DND-41 (cell line): ENCODE results near the gene SCN5A.

Source experiments
- ATAC-seq: fragments of 200-7000 bp; cut with Tn5 transposase; 3 replicates; pipeline ENCODE4 v1.9.1; 2021; ENCODE audit warnings: low read depth; ENCODE audit not compliant: insufficient read depth
- DNase-seq: peaks from one replicate; pipeline ENCODE4 v3.0.0-alpha.2; 2020
- H2AFZ ChIP-seq: 2 replicates; pipeline ENCODE4 v1.6.0; 2012; ENCODE audit warnings: low read depth, low read length
- H3K27ac ChIP-seq: 2 replicates; pipeline ENCODE4 v1.5.1; 2012; ENCODE audit warnings: low read length, inconsistent platforms
- H3K27me3 ChIP-seq: fragments of 200-600 bp; sonication (generic); 2 replicates; pipeline ENCODE4 v1.6.0; 2012; ENCODE audit warnings: low read length, mild to moderate bottlenecking, inconsistent platforms; ENCODE audit not compliant: insufficient read depth, poor library complexity
- H3K36me3 ChIP-seq: 2 replicates; pipeline ENCODE4 v1.5.1; 2012; ENCODE audit warnings: low read length, inconsistent platforms; ENCODE audit not compliant: insufficient read depth
- H3K4me1 ChIP-seq: 2 replicates; pipeline ENCODE4 v1.5.1; 2012; ENCODE audit warnings: mild to moderate bottlenecking, low read length; ENCODE audit not compliant: insufficient read depth
- H3K4me2 ChIP-seq: 2 replicates; pipeline ENCODE4 v1.6.0; 2012; ENCODE audit warnings: mild to moderate bottlenecking, moderate library complexity, low read length, inconsistent platforms; ENCODE audit not compliant: insufficient read depth
- H3K4me3 ChIP-seq, 2 experiments: fragments of 200-600 bp in 1 of 2; shearing (Covaris generic) in 1 of 2; 2 replicates each; pipeline ENCODE4 v1.5.1; 2012 to 2016; ENCODE audit warnings: inconsistent platforms in 2 of 2, low read length in 2 of 2, mild to moderate bottlenecking in 2 of 2, low read depth in 1 of 2, moderate library complexity in 1 of 2
- H3K79me2 ChIP-seq: 2 replicates; pipeline ENCODE4 v1.6.0; 2012; ENCODE audit warnings: low read length, inconsistent platforms; ENCODE audit not compliant: insufficient read depth
- H3K9ac ChIP-seq: 2 replicates; pipeline ENCODE4 v1.6.0; 2012; ENCODE audit warnings: low read depth, mild to moderate bottlenecking, inconsistent platforms, low read length, moderate library complexity
- H3K9me3 ChIP-seq: 2 replicates; pipeline ENCODE4 v1.5.1; 2012; ENCODE audit warnings: low read length, moderate library complexity, mild to moderate bottlenecking, inconsistent platforms; ENCODE audit not compliant: insufficient read depth, severe bottlenecking
- H4K20me1 ChIP-seq: 2 replicates; pipeline ENCODE4 v1.6.0; 2012; ENCODE audit warnings: low read length; ENCODE audit not compliant: insufficient read depth
- EZH2 ChIP-seq: IDR thresholded peaks from 3 replicates; pipeline ENCODE4 v1.6.1; 2012; ENCODE audit warnings: borderline replicate concordance, low read depth, mild to moderate bottlenecking, moderate library complexity, low read length, inconsistent platforms; ENCODE audit not compliant: severe bottlenecking
- TF ChIP-seq, protein P1 (sequence below): IDR thresholded peaks from 2 replicates; pipeline ENCODE4 v1.5.1; 2012; ENCODE audit warnings: borderline replicate concordance, low read length, moderate library complexity, mild to moderate bottlenecking; ENCODE audit not compliant: poor library complexity, severe bottlenecking; ENCODE audit errors: extremely low read depth

Gene SCN5A

DNA sequence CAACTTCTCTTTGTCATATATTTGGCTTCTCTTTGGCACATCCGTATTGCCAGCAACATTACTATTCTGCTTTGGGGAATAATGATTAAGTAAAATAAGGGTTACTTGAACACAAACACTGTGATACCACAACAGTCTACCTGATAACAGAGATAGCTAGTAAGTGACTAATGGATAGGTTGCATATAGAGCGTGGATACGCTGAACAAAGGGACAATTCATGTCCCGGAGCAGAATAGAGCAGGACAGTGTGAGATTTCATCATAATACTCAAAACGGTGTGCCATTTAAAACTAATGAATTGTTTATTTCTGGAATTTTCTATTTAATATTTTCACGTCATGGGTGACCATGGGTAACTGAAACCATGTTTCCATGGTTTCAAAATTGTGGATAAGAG lies 54.1 kb downstream of the SCN5A start:
- Histone ChIP-seq H4K20me1 (no peaks in the 10 kb centered on the region), H2AFZ (no peak overlapping the region), H3K4me3 (no peak overlapping the region), H3K4me1 (no peaks in the 10 kb centered on the region), H3K79me2 (no peaks in the 10 kb centered on the region), H3K27me3 (peaks cover 4% of the 10 kb centered on the region), H3K36me3 (no peaks in the 10 kb centered on the region), H3K9me3 (no peaks in the 10 kb centered on the region), H3K4me2 (no peak overlapping the region), H3K9ac (no peak overlapping the region), H3K27ac (no peak overlapping the region)
- TF ChIP-seq, protein P1, sequence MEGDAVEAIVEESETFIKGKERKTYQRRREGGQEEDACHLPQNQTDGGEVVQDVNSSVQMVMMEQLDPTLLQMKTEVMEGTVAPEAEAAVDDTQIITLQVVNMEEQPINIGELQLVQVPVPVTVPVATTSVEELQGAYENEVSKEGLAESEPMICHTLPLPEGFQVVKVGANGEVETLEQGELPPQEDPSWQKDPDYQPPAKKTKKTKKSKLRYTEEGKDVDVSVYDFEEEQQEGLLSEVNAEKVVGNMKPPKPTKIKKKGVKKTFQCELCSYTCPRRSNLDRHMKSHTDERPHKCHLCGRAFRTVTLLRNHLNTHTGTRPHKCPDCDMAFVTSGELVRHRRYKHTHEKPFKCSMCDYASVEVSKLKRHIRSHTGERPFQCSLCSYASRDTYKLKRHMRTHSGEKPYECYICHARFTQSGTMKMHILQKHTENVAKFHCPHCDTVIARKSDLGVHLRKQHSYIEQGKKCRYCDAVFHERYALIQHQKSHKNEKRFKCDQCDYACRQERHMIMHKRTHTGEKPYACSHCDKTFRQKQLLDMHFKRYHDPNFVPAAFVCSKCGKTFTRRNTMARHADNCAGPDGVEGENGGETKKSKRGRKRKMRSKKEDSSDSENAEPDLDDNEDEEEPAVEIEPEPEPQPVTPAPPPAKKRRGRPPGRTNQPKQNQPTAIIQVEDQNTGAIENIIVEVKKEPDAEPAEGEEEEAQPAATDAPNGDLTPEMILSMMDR = no peak
- TF ChIP-seq EZH2 = no peak
- ATAC-seq = no peak
- no peak for DNase-seq

DNA sequence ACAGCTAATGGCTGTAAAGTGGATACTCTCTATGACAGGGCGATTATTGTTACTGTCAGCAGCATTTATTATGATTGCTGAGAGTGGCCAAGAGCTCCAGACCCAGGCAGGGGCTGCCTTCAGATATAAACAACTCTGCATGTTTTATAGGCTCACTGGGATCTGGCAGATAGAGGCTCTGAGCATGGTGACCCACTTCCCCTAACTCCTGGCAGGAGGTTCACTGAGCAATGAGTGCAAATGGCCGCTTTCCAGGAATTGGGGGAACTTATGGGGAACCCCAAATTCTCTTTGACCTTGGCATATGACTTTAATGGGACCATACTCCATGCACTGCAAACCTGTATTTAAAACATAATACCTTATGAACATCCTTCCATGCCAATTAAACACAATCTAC lies 59.0 kb downstream of the SCN5A start:
- no peaks in the 10 kb centered on the region for H3K36me3 ChIP-seq
- H3K9me3 ChIP-seq = no peaks in the 10 kb centered on the region
- H3K27me3 ChIP-seq = peaks cover 4% of the 10 kb centered on the region
- H3K4me2 ChIP-seq = no peak overlapping the region
- no peak for ATAC-seq
- no peaks in the 10 kb centered on the region for H3K79me2 ChIP-seq
- no peak for DNase-seq
- H4K20me1 ChIP-seq = no peaks in the 10 kb centered on the region; the same call in 1 of the 2 replicates
- no peak overlapping the region for H3K27ac ChIP-seq
- TF ChIP-seq, protein P1 = no peak
- no peak for TF ChIP-seq EZH2
- no peaks in the 10 kb centered on the region for H3K4me1 ChIP-seq
- no peak overlapping the region for H2AFZ ChIP-seq
- no peak overlapping the region for H3K4me3 ChIP-seq
- no peak overlapping the region for H3K9ac ChIP-seq

DNA sequence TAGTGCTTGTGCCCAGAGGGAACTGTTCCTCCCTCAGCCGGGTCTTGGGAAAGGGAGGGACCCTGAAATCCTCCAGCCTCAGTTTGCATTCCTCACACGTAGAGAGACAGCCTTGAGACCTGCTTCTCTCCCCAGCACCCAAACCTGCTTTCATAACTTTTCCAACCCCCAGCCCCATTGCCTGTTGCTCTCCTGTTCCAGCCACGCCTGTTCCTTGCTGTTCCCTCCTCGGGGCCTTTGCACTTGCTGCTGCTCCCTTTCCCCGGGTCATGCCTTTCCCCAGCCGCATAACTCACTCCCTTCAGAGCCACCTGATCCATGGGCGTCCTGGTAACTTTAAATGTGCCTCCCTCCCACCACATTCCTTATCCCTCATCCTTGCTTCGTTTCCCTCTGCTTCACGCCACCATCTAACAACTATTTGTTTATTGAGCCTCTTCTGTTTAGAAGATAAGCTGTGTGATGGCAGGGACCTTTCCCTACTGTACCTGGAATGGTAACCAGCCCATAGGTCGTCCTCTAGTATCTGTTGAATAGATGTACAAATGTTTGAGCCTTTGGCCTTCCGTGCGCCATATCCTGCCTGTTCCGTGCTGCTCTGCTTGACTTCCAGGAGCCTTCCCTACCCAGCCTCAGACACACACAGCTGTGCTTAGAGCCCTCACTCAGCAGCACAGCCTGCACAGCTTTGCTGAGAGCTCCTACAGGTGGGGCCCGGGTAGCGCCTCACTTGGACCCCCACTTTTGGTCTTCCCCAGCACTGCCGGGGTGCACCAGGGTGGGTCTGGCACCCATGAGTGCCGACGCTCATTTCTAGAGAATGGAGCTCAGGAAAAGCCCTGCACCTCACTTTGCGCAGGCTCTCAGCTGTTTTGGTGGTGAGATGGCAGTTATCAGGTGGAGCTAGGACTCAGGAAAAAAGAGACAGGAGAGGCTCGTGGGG lies 60.2 kb downstream of the SCN5A start:
- DNase-seq (no peak), ATAC-seq (no peak)
- Histone ChIP-seq H3K27ac (no peak overlapping the region), H4K20me1 (no peaks in the 10 kb centered on the region; the same call in 1 of the 2 replicates), H3K4me1 (no peaks in the 10 kb centered on the region), H2AFZ (no peak overlapping the region), H3K79me2 (no peaks in the 10 kb centered on the region), H3K4me3 (no peak overlapping the region), H3K27me3 (peaks cover 4% of the 10 kb centered on the region), H3K4me2 (no peak overlapping the region), H3K36me3 (no peaks in the 10 kb centered on the region), H3K9ac (no peak overlapping the region), H3K9me3 (no peaks in the 10 kb centered on the region)
- TF ChIP-seq, protein P1 = no peak
- no peak for TF ChIP-seq EZH2
